Mucosa of descending colon (tissue), 3 donors: ENCODE measurements around the gene CAMK4. TPM values are rescaled to one million over a fixed set of nuclear protein-coding genes. Genes with fewer than 3 reads are reported as not detected.

Source experiments
- ATAC-seq: fragments of 200-7000 bp; cut with Tn5 transposase; one replicate; pipeline ENCODE4 v1.9.1; 2020; ENCODE audit warnings: mild to moderate bottlenecking, moderate library complexity
- DNase-seq, 3 donors: peaks; one replicate each; pipeline ENCODE4 v3.0.0-alpha.2; 2020
- H3K36me3 ChIP-seq: fragments of 200-600 bp; one replicate; pipeline ENCODE4 v1.8.0; 2021; ENCODE audit warnings: low read depth, mild to moderate bottlenecking
- H3K4me1 ChIP-seq: fragments of 200-600 bp; one replicate; pipeline ENCODE4 v1.8.0; 2021; ENCODE audit warnings: low read depth, mild to moderate bottlenecking
- H3K4me3 ChIP-seq: fragments of 200-600 bp; one replicate; pipeline ENCODE4 v1.8.0; 2021; ENCODE audit warnings: mild to moderate bottlenecking
- H3K9me3 ChIP-seq: fragments of 200-600 bp; one replicate; pipeline ENCODE4 v1.8.0; 2021; ENCODE audit warnings: mild to moderate bottlenecking
- CTCF ChIP-seq: fragments of 200-600 bp; IDR thresholded peaks from one replicate; pipeline ENCODE4 v1.8.0; 2022; ENCODE audit warnings: antibody characterized with exemption, mild to moderate bottlenecking
- intact Hi-C, 2 donors: fragments of 100-400 bp; cut with DNase I in 1 of 2; cut with micrococcal nuclease in 1 of 2; formaldehyde crosslinking; loops; one replicate each; pipeline versions ENCODE4 v1.11.0 to v1.11.1; 2022; cut with DNase I, micrococcal nuclease
- total RNA-seq, 3 donors: library from RNA; stranded (reverse); fragmentation: NEBNext Ultra II Directional in 2 of 3; extraction: Animal tissue kit (Norgen Biotek cat#: 25700) in 2 of 3; gene quantifications; one replicate each; pipeline versions ENCODE4 v1.2.1 to v1.2.4, GENCODE V29; 2021 to 2023
- donor health status: DM: no; HTN: no; CAD: no; lungs with moderate emphysema.
- donor health status: DM: no; HTN: no; CAD: no.
- donor health status: DM: no; HTN: yes; CAD: no.

The CAMK4 gene
- total RNA-seq, 3 donors from 2014 or later = 2.0 to 5.5 (median 4.0) TPM

GRCh38 chr5:111432883-111433536, 208.8 kb downstream of the CAMK4 start:
- H3K4me1 ChIP-seq = no peaks in the 10 kb centered on the region
- H3K4me3 ChIP-seq = no peak overlapping the region
- intact Hi-C loops = no loop called here
- no peaks in the 10 kb centered on the region for H3K9me3 ChIP-seq
- no peaks in the 10 kb centered on the region for H3K36me3 ChIP-seq
- no peak for DNase-seq
- no peak for TF ChIP-seq CTCF
- ATAC-seq = no peak

- TF ChIP-seq CTCF = no peak
- H3K9me3 ChIP-seq = no peaks in the 10 kb centered on the region
- DNase-seq (no peak), ATAC-seq (no peak)
- H3K4me3 ChIP-seq = no peak overlapping the region
- no peaks in the 10 kb centered on the region for H3K4me1 ChIP-seq
- intact Hi-C loops = no loop called here
- no peaks in the 10 kb centered on the region for H3K36me3 ChIP-seq
Measured at GRCh38 chr5:111434800-111435199, 210.6 kb downstream of the CAMK4 start.

GRCh38 chr5:111439473-111440075, 215.4 kb downstream of the CAMK4 start:
- Histone ChIP-seq H3K9me3 (no peaks in the 10 kb centered on the region), H3K4me1 (no peaks in the 10 kb centered on the region), H3K4me3 (no peak overlapping the region), H3K36me3 (no peaks in the 10 kb centered on the region)
- no peak for DNase-seq
- no peak for TF ChIP-seq CTCF
- no peak for ATAC-seq
- intact Hi-C loops = no loop called here

GRCh38 chr5:111447099-111447498, 222.9 kb downstream of the CAMK4 start:
- ATAC-seq = no peak
- Histone ChIP-seq H3K9me3 (no peaks in the 10 kb centered on the region), H3K4me3 (no peak overlapping the region), H3K4me1 (no peaks in the 10 kb centered on the region), H3K36me3 (no peaks in the 10 kb centered on the region)
- no peak for DNase-seq
- TF ChIP-seq CTCF = no peak
- intact Hi-C loops = no loop called here

- Histone ChIP-seq H3K4me3 (no peak overlapping the region), H3K36me3 (no peaks in the 10 kb centered on the region), H3K4me1 (no peaks in the 10 kb centered on the region), H3K9me3 (no peaks in the 10 kb centered on the region)
- DNase-seq = no peak
- no peak for ATAC-seq
- TF ChIP-seq CTCF = no peak
- intact Hi-C loops = no loop called here
Measured at GRCh38 chr5:111447822-111448221, 223.6 kb downstream of the CAMK4 start.
